Esophagus mucosa (tissue), 1 donor: ENCODE measurements around the gene KCNC3. TPM values are rescaled to one million over a fixed set of nuclear protein-coding genes. Genes with fewer than 3 reads are reported as not detected.

Source experiments
- ATAC-seq: fragments of 200-7000 bp; cut with Tn5 transposase; one replicate; pipeline ENCODE4 v1.9.1; 2020
- total RNA-seq: library from RNA; stranded (reverse); gene quantifications from one replicate; pipeline ENCODE4 v1.2.4, GENCODE V29; 2023
- donor health status: DM: yes; HTN: yes; CAD: no.

The KCNC3 gene
- total RNA-seq, 1 donor from 2014 or later = 0.48 TPM

- ATAC-seq = no peak
Observed at GRCh38 chr19:50273821-50274220, 55.4 kb downstream of the KCNC3 start.

- peak; percentile 21 for ATAC-seq
Observed at GRCh38 chr19:50272263-50272897, 56.8 kb downstream of the KCNC3 start.

GRCh38 chr19:50269653-50270052 is 59.5 kb downstream of the KCNC3 start:
- ATAC-seq = no peak

GRCh38 chr19:50268501-50268900 is 60.7 kb downstream of the KCNC3 start:
- no peak for ATAC-seq

- no peak for ATAC-seq
Observed at GRCh38 chr19:50268041-50268440, 61.1 kb downstream of the KCNC3 start.

GRCh38 chr19:50266896-50267295 is 62.3 kb downstream of the KCNC3 start:
- peak; percentile 95 for ATAC-seq

GRCh38 chr19:50266041-50266440 is 63.1 kb downstream of the KCNC3 start:
- ATAC-seq = peak; percentile 34

- ATAC-seq = no peak
Observed at GRCh38 chr19:50264483-50265186, 64.5 kb downstream of the KCNC3 start.

GRCh38 chr19:50263176-50263575 is 66.0 kb downstream of the KCNC3 start:
- no peak for ATAC-seq

Other genes starting within 250 kb of the KCNC3 start
- not detected for gene IZUMO2, start 166.1 kb downstream of the KCNC3 start, total RNA-seq
- gene MYH14, start 125.8 kb downstream of the KCNC3 start, total RNA-seq = 66.0 TPM
- gene NAPSA, start 36.3 kb upstream of the KCNC3 start, total RNA-seq = 0.40 TPM
- 33.4 TPM for gene NR1H2, start 47.1 kb upstream of the KCNC3 start, total RNA-seq
- 24.3 TPM for gene POLD1, start 55.0 kb upstream of the KCNC3 start, total RNA-seq
- gene SPIB, start 89.6 kb upstream of the KCNC3 start, total RNA-seq = 0.44 TPM
- 0.08 TPM for gene MYBPC2, start 103.5 kb upstream of the KCNC3 start, total RNA-seq
- 53.8 TPM for gene EMC10, start 147.1 kb upstream of the KCNC3 start, total RNA-seq
- gene GARIN5A, start 147.5 kb upstream of the KCNC3 start, total RNA-seq = 1.1 TPM
- 38.4 TPM for gene JOSD2, start 181.8 kb upstream of the KCNC3 start, total RNA-seq
- gene ASPDH, start 184.5 kb upstream of the KCNC3 start, total RNA-seq = not detected
- gene LRRC4B, start 239.1 kb upstream of the KCNC3 start, total RNA-seq = 0.24 TPM